ENCODE data around the gene DNASE2B.

DNASE2B gene

DNA sequence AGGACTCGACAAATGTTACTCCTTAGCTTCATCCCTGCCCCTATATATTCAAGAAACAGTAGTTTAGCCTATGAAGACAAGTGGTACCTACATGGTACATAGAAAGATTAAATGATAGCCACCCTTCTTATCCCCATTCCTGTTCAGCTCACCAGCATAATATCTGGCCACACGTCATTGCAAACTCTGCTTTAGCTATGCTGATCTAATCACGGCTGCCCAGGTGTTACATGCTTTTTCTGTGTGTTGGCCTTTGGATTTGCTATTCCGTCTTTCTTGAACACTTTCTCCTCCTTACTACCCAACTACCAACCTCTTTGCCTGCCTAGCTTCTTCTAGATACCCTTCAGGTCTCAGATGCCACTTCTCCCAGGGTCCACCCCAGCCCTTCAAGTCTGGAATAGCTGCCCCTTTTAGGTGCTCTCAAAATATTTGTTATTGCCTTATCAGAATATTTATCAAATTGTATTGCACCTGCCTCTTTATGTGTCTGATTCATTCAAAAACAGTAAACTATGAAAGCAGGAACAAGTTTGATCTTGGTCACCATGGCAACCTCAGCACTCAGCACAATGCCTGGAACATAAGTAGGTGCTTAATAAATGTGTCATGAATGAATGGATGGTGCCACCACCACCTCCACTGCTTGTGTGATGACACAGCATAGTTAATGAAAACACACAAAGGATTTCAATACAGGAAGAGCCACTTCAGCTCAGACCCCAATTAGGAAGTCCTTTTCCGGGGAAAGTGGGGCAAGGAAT, 11.4 kb upstream of the DNASE2B start:
- no peak for TF ChIP-seq CTCF (conservative IDR thresholded peaks at IDR 0.05)
- H3K27ac ChIP-seq = no peak overlapping the region

GRCh38 chr1:84387480-84388163, 10.7 kb upstream of the DNASE2B start:
- TF ChIP-seq CTCF (conservative IDR thresholded peaks at IDR 0.05) = no peak
- no peak overlapping the region for H3K27ac ChIP-seq

DNA sequence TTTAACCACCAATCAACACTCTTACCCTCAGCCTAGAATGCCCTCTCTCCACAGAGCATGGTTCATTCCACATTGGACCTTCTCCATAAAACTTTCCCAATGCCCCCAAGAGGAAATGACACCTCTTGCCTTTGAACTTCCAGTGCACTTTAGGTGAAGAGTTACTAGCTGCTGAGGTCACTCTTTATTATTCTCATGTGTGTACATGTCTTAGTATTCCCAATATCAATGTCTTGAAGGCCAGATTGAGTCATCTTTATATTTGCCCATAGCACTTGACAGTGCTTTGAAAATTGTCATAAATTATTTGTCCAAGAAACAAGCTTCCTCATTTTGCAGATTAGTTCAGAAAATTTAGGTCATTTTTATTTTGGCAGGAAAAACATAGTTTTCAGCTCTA, 8.1 kb upstream of the DNASE2B start:
- H3K27ac ChIP-seq = no peak overlapping the region
- no peak for TF ChIP-seq CTCF (conservative IDR thresholded peaks at IDR 0.05)

DNA sequence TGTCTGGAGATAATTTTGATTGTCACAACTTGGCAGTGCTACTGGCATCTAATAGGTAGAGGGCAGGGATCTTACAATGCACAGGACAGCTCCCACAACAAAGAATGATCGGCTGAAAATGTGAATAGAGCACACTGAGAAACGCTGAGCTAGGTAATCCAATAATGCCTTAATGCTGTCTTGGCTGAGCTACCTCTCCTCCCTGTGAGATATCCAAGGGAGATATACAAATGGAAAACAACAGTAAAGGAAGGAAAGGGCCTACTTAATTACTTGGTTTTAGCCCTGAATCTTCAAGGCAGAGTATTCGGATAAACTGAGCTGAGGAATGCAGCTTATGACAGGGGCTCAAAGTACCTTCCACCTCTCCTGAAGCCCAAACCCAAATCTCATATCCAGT, 2.9 kb downstream of the DNASE2B start:
- H3K27ac ChIP-seq = no peak overlapping the region
- no peak for TF ChIP-seq CTCF (conservative IDR thresholded peaks at IDR 0.05)

GRCh38 chr1:84402060-84402459, 3.8 kb downstream of the DNASE2B start:
- TF ChIP-seq CTCF (conservative IDR thresholded peaks at IDR 0.05) = no peak
- no peak overlapping the region for H3K27ac ChIP-seq

DNA sequence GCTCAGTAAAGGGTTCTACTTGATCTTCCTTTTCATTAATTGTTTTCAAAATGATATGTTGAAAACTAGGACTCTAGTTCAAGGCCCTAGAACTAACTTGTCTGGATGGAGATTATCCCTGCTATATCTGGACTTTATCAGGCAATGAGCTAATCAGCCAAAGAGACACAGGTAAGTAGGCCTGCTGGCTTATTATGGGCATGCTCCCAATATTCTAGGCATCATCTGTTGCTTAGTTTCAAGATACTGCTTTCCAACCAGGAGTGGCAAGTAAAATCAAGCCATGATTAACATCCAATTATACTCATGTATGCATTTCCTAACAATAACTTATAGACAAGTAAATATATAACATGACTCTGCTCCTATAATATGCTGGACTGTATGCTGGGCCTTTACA, 4.2 kb downstream of the DNASE2B start:
- H3K27ac ChIP-seq = no peak overlapping the region
- TF ChIP-seq CTCF (conservative IDR thresholded peaks at IDR 0.05) = no peak

- no peak for TF ChIP-seq CTCF (conservative IDR thresholded peaks at IDR 0.05)
- H3K27ac ChIP-seq = no peak overlapping the region; the same call in 1 of the 2 replicates
These were observed 5.1 kb downstream of the DNASE2B start for GRCh38 chr1:84403347-84403746.

All from VCaP (cell line).